ENCODE measurements around the gene SEMA3E. TPM values are rescaled to one million over a fixed set of nuclear protein-coding genes. Genes with fewer than 3 reads are reported as not detected.

The SEMA3E gene
- total RNA-seq, 1 donor from 2014 or later = 0.27 TPM

DNA sequence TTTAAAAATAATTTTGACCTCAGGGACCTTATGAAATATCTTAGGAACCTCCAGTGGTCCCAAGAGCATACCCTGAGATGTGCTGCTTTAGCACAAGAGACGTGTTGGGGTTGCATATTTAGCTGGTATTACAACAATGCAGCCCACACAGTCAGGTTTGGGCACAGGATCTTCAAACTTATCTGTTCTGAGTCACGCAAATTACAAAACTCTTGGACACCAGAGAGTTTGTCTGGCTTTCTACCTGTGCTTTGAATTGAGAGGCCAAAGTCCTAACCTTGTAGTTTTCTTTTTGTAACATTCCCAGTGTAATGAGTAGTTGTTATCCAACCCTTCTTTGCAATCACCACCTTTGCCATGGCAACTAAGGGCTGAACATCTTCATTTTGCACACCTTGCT is 322.7 kb downstream of the SEMA3E start:
- DNase-seq = no peak

DNA sequence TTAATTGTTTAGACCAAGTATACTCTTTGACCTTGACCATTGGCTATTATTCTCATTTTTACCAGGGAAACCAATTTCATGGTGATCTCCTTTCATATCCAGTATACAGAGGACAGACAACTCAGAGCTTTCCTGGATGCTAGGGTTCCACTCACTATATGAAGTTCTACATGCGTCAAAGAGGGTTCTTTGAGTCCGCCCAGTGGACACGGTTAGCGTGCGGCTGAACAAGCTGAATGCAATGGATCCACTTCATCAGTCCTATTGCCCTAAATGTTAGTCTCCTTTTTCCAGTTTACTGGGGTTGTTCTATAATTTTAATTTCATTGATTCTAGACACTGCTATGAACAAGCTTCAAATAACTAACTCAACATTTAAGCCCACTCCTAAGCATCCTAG is 323.9 kb downstream of the SEMA3E start:
- intact Hi-C loops (cut with DNase I) = no loop called here
- DNase-seq (no peak), ATAC-seq (ENCODE audit: poor library complexity) (no peak)

More for the DNA sequence above, 322.7 kb downstream of the SEMA3E start:
- no peak for ATAC-seq (ENCODE audit: poor library complexity)
- intact Hi-C loops (cut with DNase I) = no loop called here

DNA sequence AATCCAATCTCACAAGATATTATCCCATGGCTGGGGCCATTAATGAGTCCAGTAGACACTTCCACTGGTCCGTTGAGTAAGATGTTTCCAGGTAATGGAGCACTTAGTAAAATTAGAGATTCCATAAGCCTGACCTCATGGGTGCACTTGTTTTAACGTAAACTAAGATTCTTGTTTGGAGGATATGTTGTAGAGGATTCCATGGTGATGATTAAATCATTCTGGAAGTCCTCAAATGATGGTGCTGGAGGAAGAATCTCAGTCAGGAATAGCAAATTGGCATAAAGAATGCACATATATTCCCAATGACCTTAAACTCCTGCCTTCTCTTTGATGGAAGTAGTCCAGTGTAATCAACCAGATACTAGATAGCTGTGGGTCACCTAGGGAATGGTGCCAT is 324.3 kb downstream of the SEMA3E start:
- DNase-seq (no peak), ATAC-seq (ENCODE audit: poor library complexity) (no peak)
- intact Hi-C loops (cut with DNase I) = no loop called here

DNA sequence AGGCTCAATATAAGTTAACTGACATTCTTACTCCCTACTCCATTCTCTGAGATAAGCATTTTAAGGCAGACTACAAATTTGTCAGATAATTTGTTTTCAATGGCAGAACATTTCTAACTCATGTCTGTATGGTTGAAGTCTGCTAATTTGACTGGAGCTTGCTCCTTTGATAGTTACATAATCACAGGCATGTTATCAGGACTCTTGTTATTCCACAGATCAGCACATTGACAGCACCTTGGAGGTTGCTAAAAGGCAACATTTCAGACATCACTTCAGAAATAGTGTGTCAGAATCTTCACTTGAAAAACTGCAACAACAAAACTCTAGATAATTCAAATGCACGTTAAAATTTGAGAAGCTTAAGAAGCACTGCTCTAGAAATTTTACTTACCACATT is 327.9 kb downstream of the SEMA3E start:
- ATAC-seq (ENCODE audit: poor library complexity) (no peak), DNase-seq (no peak)
- intact Hi-C loops (cut with DNase I) = no loop called here

DNA sequence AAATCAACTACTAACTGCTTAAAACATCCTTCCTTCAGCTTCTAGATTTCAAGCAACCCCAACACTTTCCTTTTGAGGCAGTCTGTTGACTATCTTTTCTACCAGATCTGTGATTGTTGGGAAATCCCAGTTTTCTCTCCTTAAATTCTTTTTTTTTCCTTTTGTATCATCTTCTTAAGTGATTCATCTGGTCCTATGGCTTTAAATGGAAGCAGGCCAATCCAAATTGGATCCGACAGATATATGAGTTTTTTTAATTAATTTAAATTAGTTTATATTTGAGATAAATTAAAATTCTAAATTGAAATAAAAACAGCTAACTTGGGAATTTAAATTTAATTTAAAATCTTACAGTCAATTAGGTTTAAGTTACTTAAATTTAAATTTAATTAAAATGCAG is 335.0 kb downstream of the SEMA3E start:
- no peak for DNase-seq
- intact Hi-C loops (cut with DNase I) = no loop called here
- no peak for ATAC-seq (ENCODE audit: poor library complexity)

Data from Right ventricle myocardium superior (tissue), 1 donor.